ENCODE measurements around the gene GTPBP2.

DNA sequence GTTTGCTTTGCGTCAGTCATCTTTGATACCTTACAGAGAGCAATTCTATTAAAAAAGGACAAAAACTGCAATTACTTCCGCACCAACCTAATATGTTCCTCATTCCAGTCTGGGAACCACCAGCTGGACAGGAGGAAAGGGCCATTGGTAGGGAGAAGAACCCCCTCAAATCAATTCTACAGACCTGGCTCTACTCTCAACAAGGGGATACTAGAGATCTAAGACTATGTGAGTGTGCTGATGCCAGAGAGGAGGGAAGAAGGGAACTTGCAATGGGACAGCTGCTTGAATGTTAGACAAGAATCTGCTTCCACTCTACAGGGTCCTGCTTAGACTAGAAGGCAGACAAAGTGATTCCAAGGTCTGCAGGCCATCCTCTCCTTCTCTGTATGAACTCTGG is 45.2 kb upstream of the GTPBP2 start:
- no peak for TF ChIP-seq GABPA (IDR thresholded peaks at IDR 0.05; ENCODE audit: low read depth)
- TF ChIP-seq, protein P1, sequence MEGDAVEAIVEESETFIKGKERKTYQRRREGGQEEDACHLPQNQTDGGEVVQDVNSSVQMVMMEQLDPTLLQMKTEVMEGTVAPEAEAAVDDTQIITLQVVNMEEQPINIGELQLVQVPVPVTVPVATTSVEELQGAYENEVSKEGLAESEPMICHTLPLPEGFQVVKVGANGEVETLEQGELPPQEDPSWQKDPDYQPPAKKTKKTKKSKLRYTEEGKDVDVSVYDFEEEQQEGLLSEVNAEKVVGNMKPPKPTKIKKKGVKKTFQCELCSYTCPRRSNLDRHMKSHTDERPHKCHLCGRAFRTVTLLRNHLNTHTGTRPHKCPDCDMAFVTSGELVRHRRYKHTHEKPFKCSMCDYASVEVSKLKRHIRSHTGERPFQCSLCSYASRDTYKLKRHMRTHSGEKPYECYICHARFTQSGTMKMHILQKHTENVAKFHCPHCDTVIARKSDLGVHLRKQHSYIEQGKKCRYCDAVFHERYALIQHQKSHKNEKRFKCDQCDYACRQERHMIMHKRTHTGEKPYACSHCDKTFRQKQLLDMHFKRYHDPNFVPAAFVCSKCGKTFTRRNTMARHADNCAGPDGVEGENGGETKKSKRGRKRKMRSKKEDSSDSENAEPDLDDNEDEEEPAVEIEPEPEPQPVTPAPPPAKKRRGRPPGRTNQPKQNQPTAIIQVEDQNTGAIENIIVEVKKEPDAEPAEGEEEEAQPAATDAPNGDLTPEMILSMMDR (IDR thresholded peaks at IDR 0.05; ENCODE audit: insufficient read depth, low read length) = no peak
- TF ChIP-seq POLR2AphosphoS5 (IDR thresholded peaks at IDR 0.05; ENCODE audit: low read depth) = no peak

Data from HL-60 (cell line).